BJ (cell line): Measurements from ENCODE around the gene ZNF804A. TPM values are rescaled to one million over a fixed set of nuclear protein-coding genes. Genes with fewer than 3 reads are reported as not detected.

Experiments
- CTCF ChIA-PET: fragments of 350-600 bp; formaldehyde crosslinking; extraction: SDS; loops from one replicate; lab custom pipeline; 2021; ENCODE audit warnings: antibody characterized with exemption, inconsistent platforms; lab: Yijun Ruan, JAX
- POLR2A ChIA-PET: fragments of 300-600 bp; sonication (Branson Sonifier 250); formaldehyde crosslinking; extraction: SDS; loops from one replicate; lab custom pipeline; 2021; ENCODE audit warnings: antibody characterized with exemption; lab: Charles Lee
- DNase-seq: peaks from one replicate; pipeline ENCODE4 v3.0.0-alpha.2; 2011; ENCODE audit warnings: low read depth
- H3K27me3 ChIP-seq: 2 replicates; pipeline ENCODE4 v1.6.0; 2011; ENCODE audit warnings: low read length; ENCODE audit not compliant: control insufficient read depth, insufficient read depth
- H3K36me3 ChIP-seq: 2 replicates; pipeline ENCODE4 v1.5.1; 2011; ENCODE audit warnings: low read length; ENCODE audit not compliant: control insufficient read depth, insufficient read depth
- H3K4me3 ChIP-seq: 2 replicates; pipeline ENCODE4 v1.5.1; 2011; ENCODE audit warnings: low read depth, mild to moderate bottlenecking, control low read depth, low read length
- polyA plus RNA-seq: library from polyadenylated mRNA; depleted of rRNA; stranded (reverse); fragments of >200 nt; gene quantifications from 2 replicates; pipeline ENCODE4 v1.2.3, GENCODE V29; 2011
- TF ChIP-seq, protein P1 (sequence below): IDR thresholded peaks from 2 replicates; pipeline ENCODE4 v1.5.1; 2011; ENCODE audit warnings: low read depth, mild to moderate bottlenecking, control low read depth, inconsistent platforms, low read length, moderate library complexity; ENCODE audit not compliant: insufficient read depth

ZNF804A gene
- polyA plus RNA-seq, 1 experiment, result 0.53 TPM

DNA sequence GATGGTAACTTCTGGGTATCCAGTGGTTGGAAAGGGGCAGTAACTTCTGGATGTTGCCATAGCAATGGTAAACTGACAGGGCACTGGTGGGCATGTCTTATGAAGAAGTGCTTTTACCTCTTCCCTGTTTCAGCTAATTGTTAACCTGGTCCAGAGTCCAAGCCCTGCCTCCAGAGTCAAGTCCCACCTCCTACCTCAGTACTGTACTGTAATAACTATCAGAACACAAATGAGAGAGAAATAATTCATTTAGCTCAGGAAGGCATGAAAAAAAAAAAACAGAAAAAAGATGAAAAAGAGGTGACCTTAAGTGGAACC, 237.0 kb downstream of the ZNF804A start:
- no peaks in the 10 kb centered on the region for H3K27me3 ChIP-seq
- no peak for DNase-seq
- CTCF ChIA-PET, result interaction anchor here (0.7 kb wide), 1 partner anchor 16 kb away, joined by 3 read pairs; no protein-coding TSS in a partner anchor
- POLR2A ChIA-PET, result no interaction called here
- TF ChIP-seq, protein P1, sequence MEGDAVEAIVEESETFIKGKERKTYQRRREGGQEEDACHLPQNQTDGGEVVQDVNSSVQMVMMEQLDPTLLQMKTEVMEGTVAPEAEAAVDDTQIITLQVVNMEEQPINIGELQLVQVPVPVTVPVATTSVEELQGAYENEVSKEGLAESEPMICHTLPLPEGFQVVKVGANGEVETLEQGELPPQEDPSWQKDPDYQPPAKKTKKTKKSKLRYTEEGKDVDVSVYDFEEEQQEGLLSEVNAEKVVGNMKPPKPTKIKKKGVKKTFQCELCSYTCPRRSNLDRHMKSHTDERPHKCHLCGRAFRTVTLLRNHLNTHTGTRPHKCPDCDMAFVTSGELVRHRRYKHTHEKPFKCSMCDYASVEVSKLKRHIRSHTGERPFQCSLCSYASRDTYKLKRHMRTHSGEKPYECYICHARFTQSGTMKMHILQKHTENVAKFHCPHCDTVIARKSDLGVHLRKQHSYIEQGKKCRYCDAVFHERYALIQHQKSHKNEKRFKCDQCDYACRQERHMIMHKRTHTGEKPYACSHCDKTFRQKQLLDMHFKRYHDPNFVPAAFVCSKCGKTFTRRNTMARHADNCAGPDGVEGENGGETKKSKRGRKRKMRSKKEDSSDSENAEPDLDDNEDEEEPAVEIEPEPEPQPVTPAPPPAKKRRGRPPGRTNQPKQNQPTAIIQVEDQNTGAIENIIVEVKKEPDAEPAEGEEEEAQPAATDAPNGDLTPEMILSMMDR, result no peak
- H3K4me3 ChIP-seq, result no peak overlapping the region
- no peaks in the 10 kb centered on the region for H3K36me3 ChIP-seq

DNA sequence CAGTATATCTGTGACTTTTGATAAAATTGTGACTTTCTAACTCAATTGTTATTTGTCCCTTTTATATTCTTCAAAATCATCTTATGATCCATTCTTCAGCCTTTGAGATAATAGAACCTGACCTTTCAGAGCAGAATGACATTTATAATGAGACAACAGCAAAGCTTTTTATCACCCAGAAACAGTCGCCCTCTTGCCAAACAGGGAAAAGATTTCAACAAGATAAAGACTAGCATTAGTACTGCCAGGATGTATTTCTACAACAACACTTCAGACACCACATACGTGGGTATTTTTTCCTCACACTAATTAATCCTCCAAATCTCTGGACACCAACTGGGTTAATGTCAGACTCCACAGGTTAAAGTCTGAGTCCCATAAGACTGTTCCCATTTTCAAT, 249.0 kb downstream of the ZNF804A start:
- TF ChIP-seq, protein P1, result no peak
- Histone ChIP-seq H3K36me3 (no peaks in the 10 kb centered on the region), H3K4me3 (no peak overlapping the region), H3K27me3 (no peaks in the 10 kb centered on the region)
- CTCF ChIA-PET, result no interaction called here
- no peak for DNase-seq
- POLR2A ChIA-PET, result no interaction called here

DNA sequence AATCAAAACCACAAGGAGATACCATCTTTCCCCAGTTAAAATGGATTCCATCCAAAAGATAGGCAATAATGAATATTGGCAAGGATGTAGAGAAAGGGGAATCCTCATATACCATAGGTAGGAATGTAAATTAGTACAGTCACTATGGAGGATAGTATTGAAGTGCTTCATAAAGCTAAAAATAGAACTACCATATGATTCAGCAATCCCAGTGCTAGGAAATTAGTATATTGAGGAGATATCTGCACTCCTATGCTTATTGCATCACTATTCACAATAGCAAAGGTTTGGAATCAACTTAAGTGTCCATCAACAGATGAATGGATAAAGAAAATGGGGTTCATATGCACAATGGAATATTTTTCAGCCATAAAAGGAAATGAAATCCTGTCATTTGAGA, 251.2 kb downstream of the ZNF804A start:
- CTCF ChIA-PET, result no interaction called here
- no peaks in the 10 kb centered on the region for H3K36me3 ChIP-seq
- no peak for DNase-seq
- H3K27me3 ChIP-seq, result no peaks in the 10 kb centered on the region
- no peak overlapping the region for H3K4me3 ChIP-seq
- POLR2A ChIA-PET, result no interaction called here
- TF ChIP-seq, protein P1, result no peak

DNA sequence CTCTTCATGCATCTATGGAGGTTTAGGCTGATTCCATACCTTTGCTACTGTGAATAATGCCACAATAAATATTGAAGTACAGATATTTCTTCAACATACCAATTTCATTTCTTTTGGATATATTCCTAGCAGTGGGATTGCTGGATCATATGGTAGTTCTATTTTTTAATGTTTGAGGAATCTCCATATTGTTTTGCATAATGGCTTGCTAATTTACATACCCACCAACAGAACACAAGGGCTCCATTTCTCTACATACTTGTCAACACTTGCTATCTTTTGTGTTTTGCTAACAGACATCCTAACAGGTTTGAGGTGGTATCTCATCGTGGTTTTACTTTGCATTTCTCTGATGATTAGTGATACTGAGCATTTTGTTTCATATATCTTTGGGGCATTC, 253.2 kb downstream of the ZNF804A start:
- CTCF ChIA-PET, result no interaction called here
- POLR2A ChIA-PET, result no interaction called here

DNA sequence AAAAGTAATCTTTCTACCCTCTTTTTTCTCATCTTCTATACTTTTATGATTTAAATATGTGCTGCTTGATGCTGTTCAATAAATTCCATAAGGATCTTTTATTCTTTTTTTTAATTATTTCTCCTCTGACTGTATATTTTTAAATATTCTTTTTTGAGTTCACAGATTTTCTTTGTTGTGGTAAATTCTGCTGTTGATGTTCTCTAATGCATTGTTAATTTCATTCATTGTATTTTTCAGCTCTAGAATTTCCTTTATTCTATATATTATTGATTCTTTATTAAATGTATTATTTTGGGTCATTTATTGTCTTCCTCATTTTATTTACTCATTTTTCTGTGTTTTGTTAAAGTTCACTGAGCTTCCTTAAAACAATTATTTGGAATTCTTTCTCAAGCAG, 260.9 kb downstream of the ZNF804A start:
- TF ChIP-seq, protein P1, result no peak
- Histone ChIP-seq H3K4me3 (no peak overlapping the region), H3K36me3 (no peaks in the 10 kb centered on the region), H3K27me3 (no peaks in the 10 kb centered on the region)
- CTCF ChIA-PET, result no interaction called here
- POLR2A ChIA-PET, result no interaction called here
- DNase-seq, result no peak

More for the DNA sequence above, 253.2 kb downstream of the ZNF804A start:
- TF ChIP-seq, protein P1, result no peak
- Histone ChIP-seq H3K4me3 (no peak overlapping the region), H3K27me3 (no peaks in the 10 kb centered on the region), H3K36me3 (no peaks in the 10 kb centered on the region)
- DNase-seq, result no peak
